Central memory CD8-positive, alpha-beta T cell (primary cell): ENCODE data around the gene HRG.
"Not testable (repeated sequence)": the region's sequence is repeated elsewhere in the genome, so short reads cannot be mapped to it uniquely, and the experiment has no call there.

Experiments
- ATAC-seq: fragments of 150-1000 bp; cut with Tn5 transposase; replicated peaks from 2 replicates; pipeline ENCODE4 v1.10.0; 2022; ENCODE audit warnings: mild to moderate bottlenecking, moderate FRiP score, moderate number of reproducible peaks; ENCODE audit not compliant: poor library complexity, severe bottlenecking; ENCODE audit errors: extremely low read depth
- DNase-seq, 2 donors: peaks; one replicate each; pipeline ENCODE4 v3.0.0; 2021; ENCODE audit warnings: low spot score in 2 of 2
- H3K27ac Mint-ChIP-seq: one replicate; pipeline ENCODE4 v1.8.0; 2022; ENCODE audit warnings: low read depth, mild to moderate bottlenecking, moderate library complexity, mixed read lengths
- H3K27me3 Mint-ChIP-seq: one replicate; pipeline ENCODE4 v1.8.0; 2022; ENCODE audit warnings: mixed read lengths
- H3K36me3 Mint-ChIP-seq: one replicate; pipeline ENCODE4 v1.8.0; 2022; ENCODE audit warnings: mild to moderate bottlenecking, moderate library complexity, mixed read lengths; ENCODE audit not compliant: insufficient read depth
- H3K4me1 Mint-ChIP-seq: one replicate; pipeline ENCODE4 v1.8.0; 2022; ENCODE audit warnings: mixed read lengths
- H3K4me3 Mint-ChIP-seq: one replicate; pipeline ENCODE4 v1.8.0; 2022; ENCODE audit warnings: mild to moderate bottlenecking, moderate library complexity, mixed read lengths
- H3K9me3 Mint-ChIP-seq: one replicate; pipeline ENCODE4 v1.8.0; 2022; ENCODE audit warnings: mixed read lengths

HRG gene

DNA sequence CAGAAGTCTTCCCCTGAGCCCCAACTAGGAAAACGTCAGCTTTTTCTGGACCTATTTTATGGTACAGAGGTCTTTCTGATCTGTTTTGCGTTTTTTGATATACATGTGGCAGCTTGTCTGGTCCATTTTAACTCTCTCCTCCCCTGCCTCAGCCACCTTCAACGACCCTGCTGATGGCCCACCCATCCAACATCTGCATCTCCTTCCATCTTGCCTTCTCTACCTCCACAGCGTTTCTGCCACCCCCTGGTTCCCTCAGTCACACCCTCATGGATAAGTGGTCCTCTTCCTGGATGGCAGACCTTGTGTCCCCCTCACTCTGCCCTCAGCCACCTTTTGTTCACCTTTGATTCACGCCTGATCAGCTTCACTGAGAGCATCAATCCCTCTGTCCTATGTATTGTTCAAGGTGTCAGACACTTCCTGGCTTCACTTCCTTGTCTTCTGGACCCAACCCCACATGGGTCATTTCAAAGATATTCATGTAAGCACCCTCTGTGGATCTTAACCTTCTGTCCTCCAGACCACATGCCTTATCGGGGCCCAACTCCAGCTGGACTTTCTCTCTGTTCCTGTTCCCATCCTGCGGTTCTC lies 39.5 kb upstream of the HRG start:
- DNase-seq (no peak), ATAC-seq (no peak)
- Mint-ChIP-seq H3K36me3 (no peaks in the 10 kb centered on the region), H3K27ac (no peak overlapping the region), H3K4me3 (no peak overlapping the region), H3K4me1 (no peaks in the 10 kb centered on the region), H3K9me3 (no peaks in the 10 kb centered on the region), H3K27me3 (peaks cover 28% of the 10 kb centered on the region)

- DNase-seq (no peak), ATAC-seq (no peak)
- Mint-ChIP-seq H3K4me3 (no peak overlapping the region), H3K27me3 (peaks cover 19% of the 10 kb centered on the region), H3K9me3 (no peaks in the 10 kb centered on the region), H3K27ac (no peak overlapping the region), H3K4me1 (no peaks in the 10 kb centered on the region), H3K36me3 (no peaks in the 10 kb centered on the region)
Observed at GRCh38 chr3:186627852-186628414, 37.9 kb upstream of the HRG start.

- ATAC-seq (no peak), DNase-seq (no peak)
- Mint-ChIP-seq H3K27ac (no peak overlapping the region), H3K4me1 (no peaks in the 10 kb centered on the region), H3K4me3 (no peak overlapping the region), H3K27me3 (peaks cover 16% of the 10 kb centered on the region), H3K36me3 (no peaks in the 10 kb centered on the region), H3K9me3 (no peaks in the 10 kb centered on the region)
Observed at GRCh38 chr3:186628756-186629155, 37.1 kb upstream of the HRG start.

GRCh38 chr3:186630950-186631641 lies 34.7 kb upstream of the HRG start:
- H3K27me3 Mint-ChIP-seq: peaks cover 17% of the 10 kb centered on the region
- H3K27ac Mint-ChIP-seq: no peak overlapping the region
- ATAC-seq (no peak), DNase-seq (no peak)
- no peaks in the 10 kb centered on the region for H3K9me3 Mint-ChIP-seq
- H3K36me3 Mint-ChIP-seq: no peaks in the 10 kb centered on the region
- H3K4me3 Mint-ChIP-seq: no peak overlapping the region
- H3K4me1 Mint-ChIP-seq: no peaks in the 10 kb centered on the region

- Mint-ChIP-seq H3K27me3 (peaks cover 35% of the 10 kb centered on the region), H3K4me1 (no peaks in the 10 kb centered on the region), H3K36me3 (no peaks in the 10 kb centered on the region), H3K9me3 (no peaks in the 10 kb centered on the region), H3K4me3 (no peak overlapping the region), H3K27ac (no peak overlapping the region)
- no peak for ATAC-seq
- no peak for DNase-seq
Observed at GRCh38 chr3:186633481-186633880, 32.3 kb upstream of the HRG start.

- not testable (repeated sequence) for H3K4me3 Mint-ChIP-seq, H3K9me3 Mint-ChIP-seq, DNase-seq, H3K27ac Mint-ChIP-seq, ATAC-seq, H3K4me1 Mint-ChIP-seq, H3K36me3 Mint-ChIP-seq
- H3K27me3 Mint-ChIP-seq: peaks cover 42% of the 10 kb centered on the region
Observed at GRCh38 chr3:186634207-186634606, 31.6 kb upstream of the HRG start.

GRCh38 chr3:186635532-186635931 lies 30.3 kb upstream of the HRG start:
- no peaks in the 10 kb centered on the region for H3K36me3 Mint-ChIP-seq

GRCh38 chr3:186636536-186636935 lies 29.3 kb upstream of the HRG start:
- no peaks in the 10 kb centered on the region for H3K36me3 Mint-ChIP-seq
- no peaks in the 10 kb centered on the region for H3K4me1 Mint-ChIP-seq
- H3K4me3 Mint-ChIP-seq: no peak overlapping the region
- H3K9me3 Mint-ChIP-seq: no peaks in the 10 kb centered on the region
- peaks cover 42% of the 10 kb centered on the region for H3K27me3 Mint-ChIP-seq
- no peak overlapping the region for H3K27ac Mint-ChIP-seq
- DNase-seq (no peak), ATAC-seq (no peak)

More at GRCh38 chr3:186635532-186635931, 30.3 kb upstream of the HRG start:
- Mint-ChIP-seq H3K4me3 (no peak overlapping the region), H3K27me3 (peaks cover 40% of the 10 kb centered on the region), H3K27ac (no peak overlapping the region), H3K9me3 (no peaks in the 10 kb centered on the region), H3K4me1 (no peaks in the 10 kb centered on the region)
- no peak for ATAC-seq
- no peak for DNase-seq

DNA sequence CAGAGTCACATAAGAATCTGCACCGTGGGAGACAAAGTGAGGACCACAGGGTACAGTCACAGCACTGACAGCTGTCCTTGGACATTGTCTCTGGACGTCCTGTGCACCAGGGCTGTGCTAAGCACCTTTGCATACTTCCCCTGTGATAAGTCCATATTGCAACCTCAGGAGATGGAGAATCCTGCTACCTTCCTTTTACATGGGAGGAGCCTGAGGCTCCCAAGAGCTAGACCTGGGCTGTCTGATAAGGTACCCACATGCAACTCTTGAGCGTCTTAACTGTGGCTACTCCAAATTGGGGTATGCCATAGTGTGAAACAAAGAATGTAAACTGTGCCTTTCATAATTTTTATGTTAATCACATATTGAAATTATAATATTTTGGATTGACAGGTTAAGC lies 28.1 kb upstream of the HRG start:
- DNase-seq: no peak
- Mint-ChIP-seq H3K27ac (no peak overlapping the region), H3K9me3 (no peaks in the 10 kb centered on the region), H3K36me3 (no peaks in the 10 kb centered on the region), H3K27me3 (peaks cover 45% of the 10 kb centered on the region), H3K4me3 (no peak overlapping the region), H3K4me1 (no peaks in the 10 kb centered on the region)
- ATAC-seq: no peak

GRCh38 chr3:186638259-186638658 lies 27.6 kb upstream of the HRG start:
- H3K4me3 Mint-ChIP-seq: no peak overlapping the region
- H3K27ac Mint-ChIP-seq: no peak overlapping the region
- H3K4me1 Mint-ChIP-seq: no peaks in the 10 kb centered on the region
- peaks cover 45% of the 10 kb centered on the region for H3K27me3 Mint-ChIP-seq
- ATAC-seq (no peak), DNase-seq (no peak)
- H3K9me3 Mint-ChIP-seq: no peaks in the 10 kb centered on the region
- H3K36me3 Mint-ChIP-seq: no peaks in the 10 kb centered on the region

- DNase-seq (no peak), ATAC-seq (no peak)
- Mint-ChIP-seq H3K27me3 (peaks cover 58% of the 10 kb centered on the region), H3K4me3 (no peak within 1 kb of the TSS), H3K4me1 (no peaks in the 10 kb centered on the region), H3K36me3 (peaks cover 2% of the 10 kb centered on the region), H3K9me3 (no peaks in the 10 kb centered on the region), H3K27ac (no peak within 1 kb of the TSS)
Observed at GRCh38 chr3:186639778-186640472, 25.9 kb upstream of the HRG start, which contains the start of gene FETUB. TSS of gene FETUB (plus strand) at chr3:186640399. CDS start at chr3:186640461, 62 bp downstream.

DNA sequence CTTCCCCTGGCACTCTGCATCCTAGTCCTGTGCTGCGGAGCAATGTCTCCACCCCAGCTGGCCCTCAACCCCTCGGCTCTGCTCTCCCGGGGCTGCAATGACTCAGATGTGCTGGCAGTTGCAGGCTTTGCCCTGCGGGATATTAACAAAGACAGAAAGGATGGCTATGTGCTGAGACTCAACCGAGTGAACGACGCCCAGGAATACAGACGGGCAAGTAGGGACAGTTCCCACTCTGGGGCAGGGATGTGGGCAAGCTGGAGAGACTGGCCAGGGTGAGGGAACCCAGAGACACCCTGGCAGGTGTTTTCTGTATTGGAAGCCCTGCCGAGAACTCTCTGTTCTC lies 25.4 kb upstream of the HRG start:
- no peak for ATAC-seq
- no peak overlapping the region for H3K27ac Mint-ChIP-seq
- peaks cover 2% of the 10 kb centered on the region for H3K36me3 Mint-ChIP-seq
- no peaks in the 10 kb centered on the region for H3K9me3 Mint-ChIP-seq
- no peak for DNase-seq
- H3K4me3 Mint-ChIP-seq: no peak overlapping the region
- peaks cover 63% of the 10 kb centered on the region for H3K27me3 Mint-ChIP-seq
- no peaks in the 10 kb centered on the region for H3K4me1 Mint-ChIP-seq

- ATAC-seq (no peak), DNase-seq (no peak)
- peaks cover 2% of the 10 kb centered on the region for H3K36me3 Mint-ChIP-seq
- H3K4me1 Mint-ChIP-seq: no peaks in the 10 kb centered on the region
- H3K27ac Mint-ChIP-seq: no peak overlapping the region
- no peaks in the 10 kb centered on the region for H3K9me3 Mint-ChIP-seq
- H3K4me3 Mint-ChIP-seq: no peak overlapping the region
- H3K27me3 Mint-ChIP-seq: peaks cover 68% of the 10 kb centered on the region
Observed at GRCh38 chr3:186640929-186641328, 24.9 kb upstream of the HRG start.
